GM18505 (cell line): Measurements from ENCODE around the gene ATG10.
A peak's percentile ranks its signal among the peaks of the same experiment; 100 is the strongest.
"Not testable (repeated sequence)": the region's sequence is repeated elsewhere in the genome, so short reads cannot be mapped to it uniquely, and the experiment has no call there.

Source experiments
- ATAC-seq: cut with Tn5 transposase; IDR thresholded peaks from one replicate; pipeline ENCODE4 v1.9.1; 2021; ENCODE audit not compliant: unreplicated experiment
- POLR2A ChIP-seq: IDR thresholded peaks from 4 replicates; pipeline ENCODE4 v1.6.1; 2011; ENCODE audit warnings: borderline replicate concordance; ENCODE audit not compliant: insufficient read depth, insufficient read length; ENCODE audit errors: extremely low read depth

The ATG10 gene

GRCh38 chr5:81971712-81972491 lies at the start of gene ATG10:
TSS of gene ATG10 (plus strand) at chr5:81972023. CDS start at chr5:81987571, 15,548 bp downstream.
- peak; percentile 87 for TF ChIP-seq POLR2A
- ATAC-seq, result peak; percentile 99

GRCh38 chr5:81922854-81923279 lies 49.0 kb upstream of the ATG10 start:
- TF ChIP-seq POLR2A, result no peak
- no peak for ATAC-seq

- ATAC-seq, result no peak
- no peak for TF ChIP-seq POLR2A
Observed at GRCh38 chr5:81924442-81924841, 47.4 kb upstream of the ATG10 start.

- ATAC-seq, result no peak
- TF ChIP-seq POLR2A, result no peak
Observed at GRCh38 chr5:81925009-81925408, 46.8 kb upstream of the ATG10 start.

GRCh38 chr5:81925981-81926380 lies 45.8 kb upstream of the ATG10 start:
- TF ChIP-seq POLR2A, result no peak
- ATAC-seq, result no peak

GRCh38 chr5:81936066-81936465 lies 35.8 kb upstream of the ATG10 start:
- no peak for TF ChIP-seq POLR2A
- ATAC-seq, result no peak

- no peak for TF ChIP-seq POLR2A
- ATAC-seq, result no peak
Observed at GRCh38 chr5:81936750-81937149, 35.1 kb upstream of the ATG10 start.

- ATAC-seq, result no peak
- TF ChIP-seq POLR2A, result no peak
Observed at GRCh38 chr5:81942746-81943145, 29.1 kb upstream of the ATG10 start.

GRCh38 chr5:81948349-81948748 lies 23.5 kb upstream of the ATG10 start:
- no peak for ATAC-seq
- TF ChIP-seq POLR2A, result no peak

- ATAC-seq, result no peak
- TF ChIP-seq POLR2A, result no peak
Observed at GRCh38 chr5:81949462-81949861, 22.4 kb upstream of the ATG10 start.

- TF ChIP-seq POLR2A, result no peak
- no peak for ATAC-seq
Observed at GRCh38 chr5:81950996-81951395, 20.8 kb upstream of the ATG10 start.

GRCh38 chr5:81954796-81955195 lies 17.0 kb upstream of the ATG10 start:
- not testable (repeated sequence) for ATAC-seq

GRCh38 chr5:81958129-81958528 lies 13.7 kb upstream of the ATG10 start:
- not testable (repeated sequence) for ATAC-seq

- ATAC-seq, result no peak
- no peak for TF ChIP-seq POLR2A
Observed at GRCh38 chr5:81961651-81962440, 10.0 kb upstream of the ATG10 start.
